H1 (cell line): Measurements from ENCODE around the gene SMARCE1. TPM values are rescaled to one million over a fixed set of nuclear protein-coding genes. Genes with fewer than 3 reads are reported as not detected.

Experiments
- CTCF ChIA-PET: fragments of 300-600 bp; sonication (Branson Sonifier 250); formaldehyde crosslinking; loops from one replicate; lab custom pipeline; 2021; ENCODE audit not compliant: partially characterized antibody; lab: Charles Lee
- POLR2A ChIA-PET: fragments of 300-600 bp; sonication (Branson Sonifier 250); formaldehyde crosslinking; loops from one replicate; lab custom pipeline; 2021; ENCODE audit warnings: inconsistent platforms; ENCODE audit not compliant: partially characterized antibody; lab: Charles Lee
- DNase-seq, 2 experiments: peaks; one replicate each; pipeline versions ENCODE4 v3.0.0 to v3.0.0-alpha.2; 2010 to 2022; ENCODE audit warnings: low spot score in 2 of 2, low read depth in 1 of 2, mixed read lengths in 1 of 2
- FAIRE-seq: peaks from 2 replicates; lab custom pipeline; 2011; peaks lifted over from hg19 to GRCh38; lab: Jason Lieb, UNC
- H2AFZ ChIP-seq: 2 replicates; pipeline ENCODE4 v1.8.1; 2012; ENCODE audit warnings: low read length, inconsistent platforms
- H2AK5ac ChIP-seq: 2 replicates; pipeline ENCODE4 v1.6.1; 2013; ENCODE audit warnings: low read depth, low read length
- H2BK120ac ChIP-seq: replicated peaks from 2 replicates; pipeline ENCODE3; 2013; ENCODE audit warnings: low read depth, low read length, inconsistent platforms
- H2BK12ac ChIP-seq: 2 replicates; pipeline ENCODE4 v1.6.1; 2013; ENCODE audit warnings: low read depth, low read length
- H2BK15ac ChIP-seq: 2 replicates; pipeline ENCODE4 v1.6.1; 2013; ENCODE audit warnings: low read length
- H2BK20ac ChIP-seq: 2 replicates; pipeline ENCODE4 v1.6.1; 2013; ENCODE audit warnings: low read length
- H2BK5ac ChIP-seq: 2 replicates; pipeline ENCODE4 v1.6.1; 2013; ENCODE audit warnings: low read depth, low read length
- H3K14ac ChIP-seq: 2 replicates; pipeline ENCODE4 v1.6.1; 2013; ENCODE audit warnings: inconsistent platforms; ENCODE audit not compliant: insufficient read length
- H3K18ac ChIP-seq: 2 replicates; pipeline ENCODE4 v1.6.1; 2013; ENCODE audit warnings: low read length; ENCODE audit errors: extremely low read depth
- H3K23ac ChIP-seq: 2 replicates; pipeline ENCODE4 v1.6.1; 2013; ENCODE audit warnings: inconsistent platforms; ENCODE audit not compliant: insufficient read length
- H3K23me2 ChIP-seq: 2 replicates; pipeline ENCODE4 v1.6.1; 2013; ENCODE audit warnings: low read depth, low read length
- H3K27ac ChIP-seq: 2 replicates; pipeline ENCODE4 v1.6.1; 2011; ENCODE audit warnings: low read depth, low read length, inconsistent platforms
- H3K27me3 ChIP-seq, 4 experiments: replicated peaks in 1 of 4; 1 replicate in 1 of 4; 2 replicates in 3 of 4; pipeline versions ENCODE4 v1.6.1 to v1.8.1; 2011 to 2013; ENCODE audit warnings: low read length in 3 of 4, mild to moderate bottlenecking in 3 of 4, inconsistent platforms in 2 of 4, mixed read lengths in 2 of 4, moderate library complexity in 1 of 4; ENCODE audit not compliant: control insufficient read depth in 3 of 4, insufficient read depth in 3 of 4; ENCODE audit errors: extremely low read depth in 1 of 4
- H3K36me3 ChIP-seq, 4 experiments: 2 replicates each; pipeline versions ENCODE4 v1.6.1 to v1.8.1; 2011 to 2013; ENCODE audit warnings: mild to moderate bottlenecking in 4 of 4, low read length in 3 of 4, moderate library complexity in 2 of 4, control low read depth in 1 of 4, inconsistent platforms in 1 of 4; ENCODE audit not compliant: insufficient read depth in 4 of 4, control insufficient read depth in 2 of 4
- H3K4ac ChIP-seq: replicated peaks from 2 replicates; pipeline ENCODE3; 2013; ENCODE audit warnings: low read length, low read depth, mixed read lengths, inconsistent platforms; ENCODE audit not compliant: insufficient read length
- H3K4me1 ChIP-seq, 4 experiments: replicated peaks in 1 of 4; 1 replicate in 1 of 4; 2 replicates in 3 of 4; pipeline versions ENCODE4 v1.6.1 to v1.8.1; 2011 to 2013; ENCODE audit warnings: low read length in 3 of 4, inconsistent platforms in 2 of 4, mixed read lengths in 1 of 4; ENCODE audit not compliant: insufficient read depth in 4 of 4, control insufficient read depth in 3 of 4
- H3K4me2 ChIP-seq, 2 experiments: 2 replicates each; pipeline versions ENCODE4 v1.6.1 to v1.8.1; 2011 to 2013; ENCODE audit warnings: low read depth in 2 of 2, low read length in 2 of 2, control low read depth in 1 of 2, inconsistent platforms in 1 of 2, mild to moderate bottlenecking in 1 of 2; ENCODE audit not compliant: insufficient read depth in 1 of 2
- H3K4me3 ChIP-seq, 4 experiments: fragments of 200-600, 300-600 bp in 1 of 4; sonication (generic), shearing (Covaris generic), sonication (Bioruptor Twin) in 1 of 4; 2 replicates each; pipeline versions ENCODE4 v1.5.1 to v1.8.1; 2011 to 2016; ENCODE audit warnings: low read length in 4 of 4, low read depth in 3 of 4, control low read depth in 2 of 4, inconsistent platforms in 2 of 4, mild to moderate bottlenecking in 2 of 4, mixed read lengths in 1 of 4, moderate library complexity in 1 of 4; ENCODE audit not compliant: insufficient read depth in 2 of 4; ENCODE audit errors: extremely low read depth in 1 of 4
- H3K56ac ChIP-seq: replicated peaks from 2 replicates; pipeline ENCODE3; 2013; ENCODE audit warnings: low read depth, mild to moderate bottlenecking, mixed read lengths, low read length, inconsistent platforms; ENCODE audit not compliant: insufficient read length
- H3K79me1 ChIP-seq: 2 replicates; pipeline ENCODE4 v1.6.1; 2013; ENCODE audit warnings: low read depth, low read length, control low read depth
- H3K79me2 ChIP-seq, 2 experiments: 2 replicates each; pipeline versions ENCODE4 v1.6.1 to v1.8.1; 2012 to 2013; ENCODE audit warnings: low read length in 2 of 2, mild to moderate bottlenecking in 2 of 2, inconsistent platforms in 1 of 2; ENCODE audit not compliant: insufficient read depth in 2 of 2, control insufficient read depth in 1 of 2
- H3K9ac ChIP-seq, 4 experiments: replicated peaks in 1 of 4; 1 replicate in 1 of 4; 2 replicates in 3 of 4; pipeline versions ENCODE4 v1.6.1 to v1.8.1; 2011 to 2013; ENCODE audit warnings: low read depth in 3 of 4, low read length in 3 of 4, control low read depth in 2 of 4, mild to moderate bottlenecking in 2 of 4, moderate library complexity in 2 of 4, inconsistent platforms in 1 of 4; ENCODE audit errors: extremely low read depth in 1 of 4
- H3K9me3 ChIP-seq, 2 experiments: 2 replicates each; pipeline versions ENCODE4 v1.6.1 to v1.8.1; 2012 to 2013; ENCODE audit warnings: mild to moderate bottlenecking in 2 of 2, moderate library complexity in 2 of 2, control low read depth in 1 of 2, inconsistent platforms in 1 of 2, low read depth in 1 of 2, low read length in 1 of 2, mixed read lengths in 1 of 2; ENCODE audit not compliant: insufficient read depth in 2 of 2
- H4K20me1 ChIP-seq, 2 experiments: replicated peaks in 1 of 2; 2 replicates each; pipeline versions ENCODE3 to v1.8.1; 2011 to 2013; ENCODE audit warnings: inconsistent platforms in 2 of 2, low read length in 2 of 2, mild to moderate bottlenecking in 1 of 2; ENCODE audit not compliant: insufficient read depth in 2 of 2, control insufficient read depth in 1 of 2
- H4K5ac ChIP-seq: 2 replicates; pipeline ENCODE4 v1.6.1; 2013; ENCODE audit warnings: low read length, low read depth, mixed read lengths, inconsistent platforms; ENCODE audit not compliant: insufficient read length
- H4K8ac ChIP-seq: 2 replicates; pipeline ENCODE4 v1.8.0; 2013; ENCODE audit warnings: mild to moderate bottlenecking, moderate library complexity, low read length, inconsistent platforms; ENCODE audit not compliant: insufficient read depth; ENCODE audit errors: extremely low read depth
- H4K91ac ChIP-seq: replicated peaks from 2 replicates; pipeline ENCODE3; 2013; ENCODE audit warnings: low read length, mixed read lengths, inconsistent platforms; ENCODE audit not compliant: insufficient read length
- ASH2L ChIP-seq: fragments of 200-600, 300-600 bp; sonication (generic); IDR thresholded peaks from one replicate; pipeline ENCODE4 v1.7.1; 2017; ENCODE audit warnings: low read length
- BCL11A ChIP-seq, 2 experiments: IDR thresholded peaks; one replicate each; pipeline ENCODE4 v1.6.1; 2011; ENCODE audit warnings: low read depth in 2 of 2, low read length in 2 of 2, mild to moderate bottlenecking in 2 of 2
- KDM4A ChIP-seq: IDR thresholded peaks from one replicate; pipeline ENCODE4 v1.7.1; 2012; ENCODE audit warnings: low read depth, mild to moderate bottlenecking, moderate library complexity, low read length, inconsistent platforms; ENCODE audit not compliant: severe bottlenecking
- POLR2A ChIP-seq, 2 experiments: IDR thresholded peaks; 1 replicate in 1 of 2; 2 replicates in 1 of 2; pipeline ENCODE4 v1.6.1; 2011; ENCODE audit warnings: low read depth in 2 of 2, low read length in 2 of 2, mild to moderate bottlenecking in 2 of 2; ENCODE audit errors: control extremely low read depth in 1 of 2
- SIN3A ChIP-seq, 2 experiments: IDR thresholded peaks in 1 of 2; conservative IDR thresholded peaks in 1 of 2; 2 replicates each; pipeline ENCODE4 v1.6.1; 2011 to 2012; ENCODE audit warnings: low read length in 2 of 2, improper control_type of control experiment in 1 of 2, low read depth in 1 of 2, mild to moderate bottlenecking in 1 of 2
- whole genome bisulfite sequencing, 2 experiments: shearing (Covaris generic) in 1 of 2; methylation state at CpG; one replicate each; pipeline versions ENCODE4 v1.1.6 to v1.1.7; 2013 to 2015; ENCODE audit warnings: low lambda C conversion rate in 2 of 2, mixed read lengths in 2 of 2, inconsistent platforms in 1 of 2, low coverage in 1 of 2, missing lambda C conversion rate in 1 of 2; ENCODE audit not compliant: insufficient replicate concordance in 2 of 2, insufficient coverage in 1 of 2, insufficient read length in 1 of 2; ENCODE audit errors: extremely low coverage in 1 of 2, missing lambda C conversion rate in 1 of 2; 5-methylcytosine and 5-hydroxymethylcytosine counted together
- polyA plus RNA-seq, 7 experiments: library from polyadenylated mRNA; depleted of rRNA in 3 of 7; stranded (reverse) in 5 of 7; unstranded in 2 of 7; fragments of >200 nt in 5 of 7; fragments of 200-250 nt in 2 of 7; gene quantifications; 1 replicate in 5 of 7; 2 replicates in 1 of 7; 4 replicates in 1 of 7; pipeline versions ENCODE4 v1.2.1 to v1.2.3, GENCODE V29; 2011 to 2013; ENCODE audit warnings: missing spikeins in 2 of 7, mixed read lengths in 2 of 7
- total RNA-seq: library from RNA; stranded (reverse); fragmentation: NEBNext Ultra II Directional; extraction: Animal tissue kit (Norgen Biotek cat#: 25700); gene quantifications from 2 replicates; pipeline ENCODE4 v1.2.1, GENCODE V29; 2021
- TF ChIP-seq, protein P1 (sequence below): IDR thresholded peaks from 2 replicates; pipeline ENCODE4 v1.6.1; 2012; ENCODE audit warnings: inconsistent platforms

SMARCE1 gene
- total and polyA plus RNA-seq, 2 of the 8 experiments (the other 6 are each of a cell fraction or from before 2014, with no cell fraction given), result 30.7 to 131 TPM

DNA sequence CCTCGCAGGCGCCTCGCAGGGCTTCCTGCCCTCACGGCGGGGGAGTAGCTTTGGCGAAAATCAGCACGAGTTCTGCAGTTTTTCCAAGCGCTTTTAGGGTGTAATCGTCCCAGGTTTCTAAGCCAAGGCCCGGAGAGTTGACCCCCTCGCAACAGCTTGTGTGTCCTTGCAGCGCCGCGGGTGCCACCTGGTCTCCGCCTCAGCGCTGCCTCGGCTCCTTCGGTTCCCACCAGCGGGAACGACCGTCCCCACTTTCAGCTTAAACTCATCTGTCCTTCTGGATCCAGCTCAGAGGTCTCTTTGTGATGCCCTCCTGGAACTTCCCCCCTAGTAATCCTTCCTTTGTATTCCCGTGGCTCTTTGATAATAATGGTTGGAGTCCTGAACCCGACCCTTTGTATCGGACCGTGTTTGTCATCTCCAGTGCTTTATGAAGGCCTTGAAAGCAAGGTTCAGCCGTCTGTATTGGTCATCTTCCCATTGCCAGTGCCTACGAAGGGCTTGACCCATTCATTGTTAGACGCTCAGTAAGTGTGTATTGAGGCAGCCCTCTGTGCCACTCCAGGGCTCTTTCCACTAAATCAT is 858 bp upstream of the SMARCE1 start:
- no peaks in the 10 kb centered on the region for H4K20me1 ChIP-seq
- H3K4me1 ChIP-seq, result peaks cover 0 to 7% (median 4%) of the 10 kb centered on the region in 4 experiments; a peak in 2 of 7 replicates
- H3K9ac ChIP-seq, result peak overlapping the region; percentile 95 to 98 (median 98)
- peak overlapping the region; percentile 27; the same call in 1 of the 2 replicates for H2BK12ac ChIP-seq
- H2AK5ac ChIP-seq, result no peak overlapping the region
- peak overlapping the region; percentile 93 for H3K27ac ChIP-seq
- H3K9me3 ChIP-seq, result no peaks in the 10 kb centered on the region
- H3K27me3 ChIP-seq, result no peaks in the 10 kb centered on the region
- peak overlapping the region; percentile 81 for H2AFZ ChIP-seq
- peaks cover 5 to 30% of the 10 kb centered on the region in 2 experiments for H3K79me2 ChIP-seq
- H2BK15ac ChIP-seq, result no peak overlapping the region; the same call in 1 of the 2 replicates
- FAIRE-seq (peak; percentile 19), DNase-seq (no peak)
- H3K14ac ChIP-seq, result no peak overlapping the region
- peak overlapping the region; percentile 98; the same call in 1 of the 2 replicates for H4K8ac ChIP-seq
- H3K4me3 ChIP-seq, result peak overlapping the region; percentile 91 to 100 (median 96)
- H2BK20ac ChIP-seq, result no peak overlapping the region
- peak overlapping the region; percentile 25 for H4K91ac ChIP-seq
- 13% methylated on average over 26 of the region's 28 CpGs; no CpG with 5 or more reads in 1 of the 2 experiments for WGBS, 2 experiments
- peak overlapping the region; percentile 10 for H3K4ac ChIP-seq
- H2BK120ac ChIP-seq, result peak overlapping the region; percentile 24
- peak overlapping the region; percentile 81 to 96 for H3K4me2 ChIP-seq
- H3K18ac ChIP-seq, result peak overlapping the region; percentile 71; the same call in 1 of the 2 replicates
- H3K36me3 ChIP-seq, result peaks cover 0 to 24% (median 7%) of the 10 kb centered on the region in 4 experiments; a peak in 4 of 8 replicates
- ChIA-PET CTCF (interaction anchor here (0.8 kb wide), 1 partner anchor 144 kb away, joined by 3 read pairs; no protein-coding TSS in a partner anchor), POLR2A (interaction anchor here (0.8 to 5.8 kb wide), 10 partner anchors 11 to 51 kb away, joined by 3 to 58 read pairs (median 4); partner anchors contain the start of gene KRT222)
- peak overlapping the region; percentile 73 for H4K5ac ChIP-seq
- H3K23ac ChIP-seq, result no peak overlapping the region
- peaks cover 9% of the 10 kb centered on the region for H3K23me2 ChIP-seq
- TF ChIP-seq, protein P1, sequence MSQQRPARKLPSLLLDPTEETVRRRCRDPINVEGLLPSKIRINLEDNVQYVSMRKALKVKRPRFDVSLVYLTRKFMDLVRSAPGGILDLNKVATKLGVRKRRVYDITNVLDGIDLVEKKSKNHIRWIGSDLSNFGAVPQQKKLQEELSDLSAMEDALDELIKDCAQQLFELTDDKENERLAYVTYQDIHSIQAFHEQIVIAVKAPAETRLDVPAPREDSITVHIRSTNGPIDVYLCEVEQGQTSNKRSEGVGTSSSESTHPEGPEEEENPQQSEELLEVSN, result peak; percentile 37; the same call in 1 of the 2 replicates
- TF ChIP-seq ASH2L (peak; percentile 8), KDM4A (peak; percentile 46), BCL11A (IDR thresholded peaks at IDR 0.05; ENCODE audit: low read depth in 2 of 2, low read length in 2 of 2) (no peak), POLR2A (IDR thresholded peaks at IDR 0.05; ENCODE audit: control extremely low read depth in 1 of 2, low read depth in 2 of 2, low read length in 2 of 2) (peak; percentile 1 to 26; a peak in 2 of 3 replicates), SIN3A (conservative IDR thresholded peaks at IDR 0.05 in 1 of 2, IDR thresholded peaks at IDR 0.05 in 1 of 2; ENCODE audit: low read depth in 1 of 2, low read length in 2 of 2) (peak in 1 of 2 experiments; percentile 75; a peak in 2 of 4 replicates)
- no peaks in the 10 kb centered on the region; the same call in 1 of the 2 replicates for H3K79me1 ChIP-seq
- H3K56ac ChIP-seq, result peak overlapping the region; percentile 95
- peak overlapping the region; percentile 95 for H2BK5ac ChIP-seq
